ENCODE measurements around the gene SOST.
A peak's percentile ranks its signal among the peaks of the same experiment; 100 is the strongest.

Gene SOST

DNA sequence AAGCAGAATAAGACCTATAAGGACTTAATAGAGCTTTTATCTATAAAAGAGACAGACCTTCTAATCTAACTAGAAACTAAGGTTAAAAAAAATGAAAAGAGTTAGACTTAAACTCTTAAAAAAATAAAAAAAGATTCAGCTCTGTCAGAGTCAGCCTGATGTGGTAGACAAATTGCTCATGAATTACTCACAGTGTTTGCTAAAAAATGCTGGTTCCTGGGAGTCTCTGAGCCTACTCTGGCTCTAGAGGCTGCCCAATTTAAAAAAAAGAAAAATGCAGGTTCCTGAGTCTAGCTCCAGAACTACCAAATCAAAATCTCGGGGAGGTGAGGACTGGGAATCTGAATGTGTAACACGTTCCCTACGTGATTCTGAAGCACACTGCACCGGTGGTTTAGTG lies 18.1 kb downstream of the SOST start:
- no peak for DNase-seq

DNA sequence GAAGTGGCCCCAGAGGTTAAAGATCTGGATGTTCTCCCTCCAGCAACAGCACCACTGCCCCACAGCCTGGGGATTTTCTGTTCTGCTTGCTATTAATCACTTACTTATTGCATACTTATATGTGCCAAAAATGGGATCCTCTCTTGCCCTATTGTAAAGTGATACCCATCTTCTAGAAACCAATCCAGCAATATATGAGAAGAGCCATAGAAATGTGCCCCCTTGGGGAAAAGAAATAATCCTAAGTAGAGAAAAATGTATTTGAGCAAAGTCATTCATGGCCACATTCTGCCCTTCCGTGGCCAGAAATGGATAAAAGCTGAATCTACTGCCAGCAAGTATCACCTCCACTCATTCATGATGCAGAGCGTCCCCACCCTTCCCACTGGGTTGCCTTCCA lies 20.9 kb downstream of the SOST start:
- no peak for DNase-seq

DNA sequence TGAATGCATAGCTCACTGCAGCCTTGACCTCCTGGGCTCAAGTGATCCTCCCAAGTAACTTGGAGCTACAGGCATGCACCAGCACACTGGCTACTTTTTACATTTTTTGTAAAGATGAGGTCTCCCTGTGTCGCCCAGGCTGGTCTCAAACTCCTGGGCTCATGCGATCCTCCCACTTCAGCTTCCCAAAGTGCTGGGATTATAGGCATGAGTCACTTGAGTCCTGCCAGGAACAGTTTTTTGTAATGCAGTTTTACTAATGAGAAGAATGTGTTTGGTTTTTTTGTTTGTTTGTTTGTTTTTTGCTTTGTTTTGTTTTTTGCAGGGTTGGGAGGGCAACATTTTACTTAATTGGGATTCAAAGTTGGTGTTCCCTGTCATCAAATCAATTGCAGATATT lies 22.2 kb downstream of the SOST start:
- no peak for DNase-seq

DNA sequence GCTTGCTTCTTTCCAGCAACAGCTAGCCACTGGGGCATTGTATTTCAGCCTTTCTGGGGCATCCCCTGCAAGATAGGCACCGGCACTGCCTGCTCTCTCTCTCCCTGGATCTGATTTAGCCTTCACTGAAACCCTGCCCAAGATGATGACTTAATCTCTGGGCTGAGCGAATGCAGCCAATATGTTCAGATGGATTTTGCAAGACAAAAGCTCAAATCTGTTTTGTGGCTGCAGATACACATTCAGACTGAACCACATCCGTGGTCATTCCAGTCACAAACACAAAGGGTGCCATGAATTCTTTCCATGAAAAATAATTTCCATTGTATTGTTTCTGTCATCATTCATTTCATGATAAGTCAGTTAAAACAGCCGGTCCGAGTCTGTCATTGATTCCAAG lies 24.2 kb downstream of the SOST start:
- DNase-seq: no peak

DNA sequence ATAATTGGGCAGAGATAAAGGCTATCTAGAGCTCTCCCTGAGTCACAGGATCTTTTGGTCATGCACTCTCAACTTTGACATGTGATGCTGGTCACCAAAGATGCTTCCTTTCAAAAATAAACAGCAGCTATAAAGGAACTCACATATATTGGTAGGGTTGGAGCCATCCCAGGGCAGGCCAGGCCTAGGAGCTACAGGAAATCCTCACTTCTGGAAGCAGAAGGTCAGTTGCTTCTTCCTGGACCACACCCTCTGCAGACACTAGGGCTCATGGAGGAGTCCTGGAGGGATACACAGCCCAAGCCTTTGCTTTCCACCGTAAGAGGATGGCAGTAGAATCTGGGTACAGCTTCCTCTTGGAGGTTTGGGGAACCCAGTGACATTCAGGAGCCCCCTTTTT lies 24.6 kb downstream of the SOST start:
- DNase-seq: no peak

DNA sequence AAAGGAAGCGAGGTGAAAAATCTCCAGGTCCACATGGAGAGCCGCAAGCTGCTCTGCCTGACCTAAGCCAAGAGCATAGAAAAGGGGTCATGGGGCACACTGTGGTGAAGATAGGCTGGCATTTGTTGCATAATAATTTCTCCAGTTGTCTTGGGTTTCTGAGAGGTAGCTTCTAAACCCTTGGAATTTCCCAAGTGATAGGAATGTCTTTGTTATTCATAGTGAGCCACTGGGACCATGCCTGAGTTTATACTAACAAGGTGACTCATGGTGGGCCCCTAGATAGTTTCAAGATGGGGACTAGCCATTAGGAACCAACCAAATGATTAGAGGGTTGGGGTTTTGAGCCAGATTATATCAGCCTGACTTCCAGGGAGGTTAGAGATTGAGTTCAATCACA lies 25.6 kb downstream of the SOST start:
- DNase-seq: no peak

DNA sequence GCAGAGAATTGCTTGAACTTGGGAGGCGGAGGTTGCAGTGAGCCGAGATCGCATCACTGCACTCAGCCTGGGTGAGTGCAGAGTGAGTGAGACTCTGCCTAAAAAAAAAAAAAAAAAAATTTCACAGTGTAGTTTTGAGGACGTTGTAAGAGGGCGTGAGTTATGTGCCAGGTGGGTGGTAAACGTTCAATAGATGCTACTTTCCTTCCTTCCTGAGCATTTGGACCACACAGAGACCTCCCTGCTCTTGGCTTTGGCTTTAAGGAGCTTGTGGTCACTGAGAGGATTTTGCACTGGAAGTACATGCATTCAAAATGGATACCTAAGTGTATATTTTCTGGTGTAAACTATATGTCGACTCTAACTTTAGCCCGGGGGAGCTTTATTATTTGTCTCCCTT lies 30.5 kb downstream of the SOST start:
- no peak for DNase-seq

DNA sequence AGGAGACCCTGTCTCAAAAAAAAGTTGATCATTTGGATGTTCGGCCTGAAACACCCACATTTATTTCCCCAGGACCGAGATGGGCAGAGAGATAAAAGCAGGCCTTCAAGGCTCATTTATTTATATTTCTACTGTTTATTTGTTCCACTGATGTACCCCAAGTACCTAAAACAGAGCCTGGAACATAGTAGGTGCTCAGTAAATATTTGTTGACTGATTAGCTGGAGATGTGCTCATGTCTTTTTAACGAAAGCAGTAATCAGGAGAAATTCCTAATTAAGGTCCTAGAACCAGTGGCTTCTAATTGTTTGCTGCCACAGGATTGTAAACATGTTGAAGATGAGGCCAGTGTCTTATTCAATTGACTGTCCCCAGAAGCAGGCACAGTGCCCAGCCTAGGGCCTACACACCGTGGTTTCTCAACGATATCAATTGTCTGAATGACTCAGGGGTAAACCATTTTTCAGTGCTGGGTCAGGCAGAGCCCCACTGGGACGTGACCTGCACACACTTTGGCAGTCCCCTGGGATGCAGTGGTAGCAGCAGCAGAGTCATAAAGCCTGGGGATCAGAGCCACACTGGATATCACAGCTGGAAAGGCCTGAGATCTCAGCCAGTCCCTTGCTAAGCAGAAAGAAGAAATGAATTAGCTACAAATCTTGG lies 34.8 kb downstream of the SOST start:
- DNase-seq: no peak

DNA sequence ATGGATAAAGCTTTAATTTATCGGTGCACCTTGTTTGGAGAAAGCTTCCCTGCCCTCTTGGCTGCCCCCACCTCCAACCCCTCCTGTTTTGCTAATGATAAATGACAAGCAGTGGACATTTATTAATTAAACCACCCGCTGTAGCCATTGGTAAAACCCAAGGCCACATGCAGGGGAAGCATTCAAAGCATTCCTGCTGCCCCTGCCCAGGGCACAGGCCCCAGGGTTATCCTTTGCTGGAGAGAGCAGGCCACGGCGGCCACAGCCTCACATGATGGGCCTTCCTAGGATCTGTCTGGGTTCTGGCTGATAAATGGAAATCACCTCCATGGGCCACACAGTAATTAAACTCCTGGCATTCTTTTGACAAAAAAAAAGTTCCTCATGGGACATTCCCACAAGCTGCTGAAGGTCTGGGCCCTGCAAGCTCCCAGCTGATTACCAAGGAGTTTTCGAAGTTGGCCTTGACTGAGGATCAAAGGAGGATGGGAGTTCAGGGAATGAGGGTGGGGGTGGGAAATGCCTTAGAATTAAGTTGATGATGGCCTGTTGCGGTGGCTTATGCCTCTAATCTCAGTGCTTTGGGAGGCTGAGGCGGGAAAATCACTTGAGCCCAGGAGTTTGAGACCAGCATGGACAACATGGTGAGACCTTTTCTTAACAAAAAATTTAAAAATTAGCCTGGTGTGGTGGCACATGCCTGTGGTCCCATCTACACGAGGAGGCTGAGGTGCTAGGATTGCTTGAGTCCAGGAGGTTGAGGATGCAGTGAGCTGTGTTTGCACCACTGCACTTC lies 35.5 kb downstream of the SOST start:
- no peak for DNase-seq

DNA sequence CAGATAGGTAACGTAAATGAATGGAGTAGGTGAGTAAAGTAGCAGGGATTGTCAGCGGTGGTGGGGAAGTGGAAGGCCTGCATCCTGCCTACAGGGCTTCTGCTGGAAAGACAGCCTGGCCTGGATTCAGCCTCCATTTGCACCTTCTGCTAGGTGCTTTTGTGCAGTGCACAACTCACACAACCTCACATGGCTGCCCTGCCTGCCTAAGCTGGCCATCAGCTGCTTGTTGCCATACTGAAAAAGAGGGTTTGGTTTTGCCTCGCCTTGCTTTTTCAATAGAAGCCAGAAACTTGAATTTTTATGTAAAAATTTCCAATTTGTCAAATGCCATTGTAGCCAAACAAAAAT lies 36.3 kb downstream of the SOST start:
- no peak for DNase-seq

DNA sequence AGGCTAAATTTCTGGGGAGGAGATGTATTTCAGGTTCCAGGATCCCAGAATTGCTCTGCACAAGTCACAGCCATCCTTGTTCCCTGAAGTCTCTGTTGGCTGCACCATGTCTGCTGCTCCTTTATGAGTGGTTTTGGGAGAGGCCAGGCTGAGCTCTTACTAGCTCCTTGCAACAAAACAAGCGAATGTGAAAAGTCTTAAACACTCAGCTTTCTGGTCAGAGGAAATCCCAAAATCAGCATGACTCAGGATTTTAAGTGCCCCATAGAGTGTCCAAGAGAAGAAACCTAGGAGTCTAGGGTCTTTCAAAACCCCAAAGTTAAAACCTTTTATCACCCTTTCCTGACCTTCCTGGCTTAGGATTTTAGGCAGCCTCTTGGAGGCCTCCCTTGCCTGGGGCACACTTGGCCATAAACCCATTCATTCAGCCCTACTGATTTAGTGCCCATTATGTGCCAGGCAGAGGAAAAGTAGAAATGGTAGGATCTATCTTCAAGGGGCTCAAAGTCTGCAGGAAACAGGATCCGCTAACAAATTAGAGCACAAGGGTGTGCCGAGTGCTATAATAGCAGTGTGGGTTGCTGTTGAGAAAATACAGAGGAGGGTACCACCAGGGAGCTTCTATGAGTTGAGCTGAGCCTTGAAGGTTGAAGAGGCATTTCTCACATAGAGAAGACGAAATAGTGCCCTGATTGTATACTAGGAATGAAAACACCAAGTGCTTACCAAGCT lies 36.9 kb downstream of the SOST start:
- no peak for DNase-seq

DNA sequence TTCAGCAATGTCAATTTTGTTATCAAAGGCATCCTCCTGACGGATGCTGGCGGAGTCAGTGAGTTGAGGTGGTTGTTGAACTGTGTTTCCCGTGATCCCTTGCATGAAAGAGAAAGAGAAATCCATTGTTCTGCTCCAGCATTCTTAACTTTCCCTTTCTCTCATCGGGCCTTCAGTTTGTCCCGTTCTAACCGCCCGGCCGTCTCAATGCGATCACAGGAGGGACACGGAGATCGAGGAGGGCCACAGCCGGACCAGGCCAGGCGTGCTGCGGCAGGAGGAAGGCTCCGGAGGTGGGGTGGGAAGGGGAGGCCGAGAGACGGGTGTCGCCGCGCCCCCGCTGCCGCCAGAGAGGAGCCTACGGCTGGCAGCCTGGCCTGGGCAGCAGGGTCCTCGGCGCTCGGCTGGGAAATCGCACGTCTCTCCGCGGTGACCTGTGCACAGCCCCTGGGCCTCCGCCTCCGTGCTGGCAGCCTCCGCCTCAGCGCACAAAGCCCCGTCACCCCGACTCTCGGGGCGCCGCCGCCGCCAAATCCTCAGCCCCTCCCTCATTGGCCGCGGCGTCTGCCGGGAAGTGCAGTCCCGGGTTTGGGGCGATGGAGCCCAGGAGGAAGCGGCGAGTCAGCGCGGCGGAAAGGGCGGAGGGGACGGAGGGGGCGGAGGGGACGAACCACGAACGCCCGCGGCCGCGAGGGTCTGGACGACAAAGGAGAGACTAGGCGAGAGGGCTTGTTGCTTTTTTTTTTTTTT lies 38.1 kb downstream of the SOST start:
- peak; percentile 43 to 69 (median 53) for DNase-seq

DNA sequence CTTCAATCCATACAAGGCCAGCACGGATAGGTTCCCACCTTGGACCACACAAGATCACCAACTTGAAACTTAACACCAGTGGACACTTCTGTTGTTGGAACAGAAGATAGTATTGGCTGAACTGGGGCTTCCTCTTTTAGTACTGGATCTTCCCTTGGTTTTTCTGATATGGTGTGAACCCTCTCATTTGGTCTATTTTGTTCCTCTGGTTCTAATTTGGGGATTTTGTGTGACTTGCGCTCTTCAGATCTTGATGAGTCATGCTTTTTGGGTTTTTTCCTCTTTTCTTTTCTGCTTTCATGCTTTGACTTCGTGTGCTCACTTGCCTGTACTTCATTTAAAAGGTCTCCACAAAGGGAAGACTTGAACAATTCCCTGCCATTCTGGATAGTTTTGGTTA lies 39.0 kb downstream of the SOST start:
- DNase-seq: no peak

DNA sequence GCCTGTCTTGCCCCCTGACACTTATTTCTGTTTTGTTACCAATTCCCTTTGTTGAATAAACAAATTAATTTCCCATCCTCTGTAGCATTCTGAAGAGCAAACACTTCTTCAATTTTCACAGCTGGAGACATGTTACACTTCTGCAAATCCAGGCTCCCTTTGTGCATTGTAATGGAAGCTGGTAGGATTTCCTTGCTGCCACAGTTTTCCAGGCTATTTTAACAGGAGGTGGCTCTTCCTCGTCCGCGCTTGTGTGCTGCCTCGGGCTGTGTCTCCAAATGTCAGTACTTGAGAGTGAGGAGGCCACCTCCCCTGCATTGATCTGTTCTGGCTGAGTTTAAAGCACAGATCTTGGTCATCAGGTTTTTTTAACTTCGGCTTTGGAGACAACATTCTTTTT lies 40.0 kb downstream of the SOST start:
- peak in 2 of 3 experiments; percentile 61 to 90 for DNase-seq

DNA sequence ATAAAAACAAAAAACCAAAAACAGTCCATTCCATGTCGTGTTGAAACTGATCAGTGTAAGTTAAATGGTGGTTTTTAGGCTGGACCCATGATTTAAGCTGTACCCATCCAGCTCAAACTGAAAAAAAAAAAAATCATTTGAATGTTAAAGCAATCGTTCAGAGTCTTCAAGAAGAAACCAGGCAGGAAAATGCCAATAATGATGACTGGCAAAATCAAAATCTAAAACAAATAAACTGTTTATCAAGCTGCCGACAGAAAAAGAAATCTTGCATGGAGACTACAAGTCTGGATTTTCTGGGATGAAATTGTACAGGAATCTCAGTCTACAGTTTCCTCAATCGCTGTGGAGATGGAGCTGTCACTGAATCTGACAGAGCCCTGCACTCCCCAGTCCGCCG lies 40.7 kb downstream of the SOST start:
- DNase-seq: no peak

DNA sequence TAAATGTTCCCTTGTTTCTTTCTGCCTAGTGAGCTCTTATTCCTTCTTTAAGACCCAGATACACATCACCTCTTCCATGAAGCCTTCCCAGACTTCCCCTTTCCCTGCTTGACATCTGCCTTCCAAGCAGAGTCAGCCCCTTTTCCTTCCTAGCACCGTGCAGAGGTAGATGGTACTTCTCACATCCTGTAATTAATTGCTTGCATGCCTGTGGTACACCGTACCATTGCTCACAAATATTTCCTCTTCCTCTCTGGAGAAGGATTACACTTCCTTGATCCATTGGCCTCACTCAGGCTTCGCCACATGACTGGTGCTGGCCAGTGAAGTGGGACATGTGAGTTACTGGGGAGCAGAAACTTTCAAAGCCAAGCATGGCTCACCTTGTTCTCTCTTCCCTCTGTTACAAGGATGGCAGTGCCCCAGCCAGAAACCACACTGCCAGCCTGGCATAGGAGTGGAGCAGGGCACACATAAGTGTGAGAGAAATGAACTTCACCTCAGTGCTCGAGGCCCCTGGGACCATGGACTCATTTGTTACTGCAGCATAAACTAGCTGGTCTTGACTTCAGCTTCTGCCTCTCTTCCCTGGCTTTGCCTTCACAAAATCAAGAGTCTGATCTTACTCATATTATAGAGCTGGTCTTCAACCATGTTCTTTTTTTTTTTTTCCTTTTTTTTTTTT lies 44.0 kb downstream of the SOST start:
- peak in 1 of 3 experiments; percentile 24 for DNase-seq

DNA sequence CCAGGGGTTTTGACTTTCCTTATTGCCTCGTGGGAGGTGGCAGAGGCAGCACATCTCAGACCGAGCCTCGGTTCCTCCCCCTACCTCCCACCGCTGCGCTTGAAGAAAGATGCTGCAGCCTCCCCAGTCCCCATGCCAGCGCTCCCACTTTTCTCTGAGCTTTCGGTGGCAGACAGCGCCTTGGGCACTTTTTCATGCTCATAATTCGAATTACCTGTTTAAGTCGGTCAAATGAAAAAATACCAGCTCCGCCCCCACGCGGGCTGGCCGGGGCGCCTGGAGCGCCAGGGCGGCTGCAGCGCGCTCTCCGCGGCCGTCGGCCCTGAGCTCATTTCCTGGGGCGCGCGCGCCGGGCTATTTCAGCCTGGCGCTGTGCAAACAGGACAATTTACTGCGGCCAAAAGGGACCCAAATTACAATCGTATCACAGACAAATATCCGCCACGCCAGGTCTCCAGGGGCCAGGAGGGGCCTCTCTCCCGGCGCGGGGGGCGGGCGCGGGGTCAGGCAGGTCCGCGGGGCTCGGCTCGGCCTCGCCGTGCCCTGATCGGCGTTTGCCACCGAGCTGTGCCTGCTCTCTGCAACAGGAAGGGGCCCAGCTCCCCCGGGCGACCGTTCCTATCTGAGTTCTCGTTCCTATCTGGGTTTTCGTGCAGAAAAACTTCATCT lies 45.0 kb downstream of the SOST start:
- DNase-seq: peak in 2 of 3 experiments; percentile 51

DNA sequence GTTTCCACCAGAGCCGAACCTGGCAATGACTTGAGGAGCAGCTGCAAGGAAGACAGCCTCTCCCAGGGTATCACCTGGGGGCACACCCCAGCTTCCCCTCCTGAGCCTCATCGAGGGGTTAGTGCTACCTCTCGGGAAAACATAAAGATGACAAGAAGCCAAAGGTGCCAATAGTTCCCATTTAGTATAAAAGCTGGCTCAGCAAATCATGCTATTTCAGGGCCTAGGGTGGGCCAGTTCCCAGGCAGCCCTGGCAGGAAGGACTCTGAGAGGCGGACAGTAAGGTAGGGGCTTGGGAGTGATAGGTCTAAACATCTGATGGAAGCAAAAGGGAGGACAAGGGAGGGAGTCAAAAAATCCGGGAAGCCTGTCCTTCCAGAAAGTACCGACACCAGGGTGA lies 46.2 kb downstream of the SOST start:
- DNase-seq: no peak

DNA sequence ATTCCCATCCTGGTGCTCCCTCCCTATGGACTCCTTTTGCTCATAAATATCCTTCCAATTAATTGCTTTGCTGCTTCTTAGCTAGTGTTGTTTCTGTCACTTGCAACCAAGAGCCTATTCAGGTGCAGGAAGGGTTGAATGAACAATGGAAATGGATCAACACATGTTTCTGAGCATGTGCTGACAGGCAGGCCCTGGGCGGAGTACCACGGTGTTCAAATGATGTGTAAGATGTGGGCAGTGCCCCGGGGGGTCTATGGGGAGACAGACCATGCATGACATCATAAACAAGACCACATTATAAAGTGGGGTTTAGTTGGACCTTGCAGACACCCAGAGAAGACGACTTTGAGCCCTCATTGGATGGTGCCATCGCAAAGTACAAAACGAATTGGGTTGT lies 48.5 kb downstream of the SOST start:
- no peak for DNase-seq

DNA sequence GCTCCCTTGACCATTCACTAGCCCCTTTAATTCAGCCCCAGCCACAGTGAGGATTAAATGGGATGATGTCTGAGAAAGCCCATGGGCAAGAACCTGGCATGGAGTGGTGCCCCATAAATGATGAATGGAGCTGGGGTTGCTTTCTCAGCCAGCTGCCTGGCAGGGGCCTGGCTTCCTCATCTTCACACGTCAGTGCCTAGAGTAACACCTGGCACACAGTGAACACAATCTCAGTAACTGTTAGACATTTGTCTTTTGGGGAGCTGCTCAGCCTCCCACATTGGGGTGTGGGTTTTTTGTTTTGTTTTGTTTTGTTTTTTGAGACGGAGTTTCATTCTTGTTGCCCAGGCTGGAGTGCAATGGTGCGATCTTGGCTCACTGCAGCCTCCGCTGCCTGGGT lies 49.4 kb downstream of the SOST start:
- DNase-seq: no peak

DNA sequence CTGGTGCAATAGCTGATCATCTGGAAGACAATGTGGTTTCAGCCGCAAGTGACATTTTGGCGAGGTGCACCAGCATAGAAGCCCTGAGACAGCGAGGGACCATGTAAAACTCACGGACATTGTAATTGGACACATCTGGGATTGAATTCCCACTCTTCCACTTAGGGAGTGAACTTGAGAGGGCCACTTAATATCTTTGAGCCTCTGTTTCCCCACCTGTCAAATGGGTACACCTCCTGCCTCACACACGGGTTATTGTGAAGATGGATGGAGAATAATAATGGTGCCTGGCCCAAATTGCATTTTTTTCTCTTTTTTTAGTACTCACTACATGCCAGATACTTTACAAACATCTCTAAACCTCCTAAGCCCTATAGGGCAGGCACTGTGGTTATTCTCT lies 51.4 kb downstream of the SOST start:
- no peak for DNase-seq

DNA sequence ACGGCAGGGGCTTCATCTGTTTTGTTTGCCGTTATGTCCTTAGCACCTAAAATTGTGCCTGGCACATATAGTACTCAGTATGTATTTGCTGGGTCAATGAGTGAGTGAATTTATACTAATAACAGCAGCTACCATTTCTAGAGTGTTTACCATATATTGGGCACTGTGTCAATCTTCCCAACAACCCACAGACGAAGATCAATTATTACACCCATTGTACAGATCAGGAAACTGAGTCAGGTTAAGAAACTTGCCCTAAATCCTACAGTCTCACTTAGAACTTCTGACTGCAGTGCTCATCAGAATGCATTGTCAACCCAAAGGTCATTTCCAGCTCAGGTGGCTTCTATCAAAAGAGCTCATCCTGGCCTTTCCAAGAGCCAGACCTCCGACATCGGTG lies 52.4 kb downstream of the SOST start:
- no peak for DNase-seq
